Activated B cell treated with CpG ODN at 0.5 μM for 24 hours (primary cell): ENCODE results near the gene PRR30. TPM values are rescaled to one million over a fixed set of nuclear protein-coding genes. Genes with fewer than 3 reads are reported as not detected.

Source experiments
- ATAC-seq: fragments of 200-7000 bp; cut with Tn5 transposase; one replicate; pipeline ENCODE4 v1.10.0; 2021; ENCODE audit warnings: low read depth, mild to moderate bottlenecking, moderate library complexity
- CTCF ChIA-PET: fragments of 350-600 bp; sonication (Branson Sonifier 250); formaldehyde crosslinking; loops from one replicate; lab custom pipeline; 2021; ENCODE audit warnings: antibody characterized with exemption; lab: Charles Lee
- POLR2A ChIA-PET: fragments of 350-600 bp; sonication (Branson Sonifier 250); formaldehyde crosslinking; loops from one replicate; lab custom pipeline; 2021; ENCODE audit warnings: antibody characterized with exemption; lab: Charles Lee
- DNase-seq: peaks from one replicate; pipeline ENCODE4 v3.0.0; 2022
- H3K27ac Mint-ChIP-seq: one replicate; pipeline ENCODE4 v1.8.0; 2020; ENCODE audit warnings: mixed read lengths
- H3K27me3 Mint-ChIP-seq: one replicate; pipeline ENCODE4 v1.8.0; 2021; ENCODE audit warnings: mixed read lengths
- H3K36me3 Mint-ChIP-seq: one replicate; pipeline ENCODE4 v1.8.0; 2021; ENCODE audit warnings: low read depth, mixed read lengths
- H3K4me1 Mint-ChIP-seq: one replicate; pipeline ENCODE4 v1.8.0; 2021; ENCODE audit warnings: mixed read lengths
- H3K4me3 Mint-ChIP-seq: one replicate; pipeline ENCODE4 v1.8.0; 2020; ENCODE audit warnings: mild to moderate bottlenecking, mixed read lengths
- H3K9me3 Mint-ChIP-seq: one replicate; pipeline ENCODE4 v1.8.0; 2020; ENCODE audit warnings: mixed read lengths
- intact Hi-C: fragments of 100-400 bp; cut with micrococcal nuclease; formaldehyde crosslinking; loops from one replicate; pipeline ENCODE4 v1.15.1; 2024
- total RNA-seq: library from RNA; stranded (reverse); gene quantifications from 2 replicates; pipeline ENCODE4 v1.2.3, GENCODE V29; 2022
- TF ChIP-seq, protein P1 (sequence below): fragments of 200-600 bp; IDR thresholded peaks from one replicate; pipeline ENCODE4 v1.8.0; 2022; ENCODE audit warnings: antibody characterized with exemption, mild to moderate bottlenecking

PRR30 gene
- total RNA-seq, 1 donor from 2014 or later = not detected

DNA sequence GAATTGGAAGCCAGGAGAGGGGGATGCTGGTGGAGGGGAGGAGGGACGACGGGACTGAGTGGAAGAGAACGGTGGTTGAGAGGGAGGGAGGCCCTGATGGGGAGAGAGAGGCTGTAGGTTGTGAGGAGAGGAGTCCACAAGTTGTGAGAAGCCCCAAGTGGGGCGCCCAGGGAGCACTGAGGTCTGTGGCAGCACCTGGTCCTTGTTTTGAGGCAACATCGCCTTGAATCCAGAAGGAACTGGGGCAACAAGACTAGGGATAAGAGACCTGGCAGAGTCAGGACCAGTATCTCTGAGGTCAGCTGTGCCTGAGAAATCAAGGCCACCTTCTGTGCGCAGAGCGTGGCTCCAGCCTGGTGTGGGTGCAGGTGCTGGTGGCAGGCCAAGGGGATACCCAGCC is 1.1 kb downstream of the PRR30 start:
- ATAC-seq = no peak
- intact Hi-C loops = no loop called here
- no peak overlapping the region for H3K4me3 Mint-ChIP-seq
- CTCF ChIA-PET = no interaction called here
- peaks cover 2% of the 10 kb centered on the region for H3K36me3 Mint-ChIP-seq
- peaks cover 7% of the 10 kb centered on the region for H3K27me3 Mint-ChIP-seq
- TF ChIP-seq, protein P1, sequence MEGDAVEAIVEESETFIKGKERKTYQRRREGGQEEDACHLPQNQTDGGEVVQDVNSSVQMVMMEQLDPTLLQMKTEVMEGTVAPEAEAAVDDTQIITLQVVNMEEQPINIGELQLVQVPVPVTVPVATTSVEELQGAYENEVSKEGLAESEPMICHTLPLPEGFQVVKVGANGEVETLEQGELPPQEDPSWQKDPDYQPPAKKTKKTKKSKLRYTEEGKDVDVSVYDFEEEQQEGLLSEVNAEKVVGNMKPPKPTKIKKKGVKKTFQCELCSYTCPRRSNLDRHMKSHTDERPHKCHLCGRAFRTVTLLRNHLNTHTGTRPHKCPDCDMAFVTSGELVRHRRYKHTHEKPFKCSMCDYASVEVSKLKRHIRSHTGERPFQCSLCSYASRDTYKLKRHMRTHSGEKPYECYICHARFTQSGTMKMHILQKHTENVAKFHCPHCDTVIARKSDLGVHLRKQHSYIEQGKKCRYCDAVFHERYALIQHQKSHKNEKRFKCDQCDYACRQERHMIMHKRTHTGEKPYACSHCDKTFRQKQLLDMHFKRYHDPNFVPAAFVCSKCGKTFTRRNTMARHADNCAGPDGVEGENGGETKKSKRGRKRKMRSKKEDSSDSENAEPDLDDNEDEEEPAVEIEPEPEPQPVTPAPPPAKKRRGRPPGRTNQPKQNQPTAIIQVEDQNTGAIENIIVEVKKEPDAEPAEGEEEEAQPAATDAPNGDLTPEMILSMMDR = no peak
- no peak for DNase-seq
- peaks cover 14% of the 10 kb centered on the region for H3K4me1 Mint-ChIP-seq
- H3K9me3 Mint-ChIP-seq = no peaks in the 10 kb centered on the region
- POLR2A ChIA-PET = no interaction called here
- H3K27ac Mint-ChIP-seq = no peak overlapping the region

DNA sequence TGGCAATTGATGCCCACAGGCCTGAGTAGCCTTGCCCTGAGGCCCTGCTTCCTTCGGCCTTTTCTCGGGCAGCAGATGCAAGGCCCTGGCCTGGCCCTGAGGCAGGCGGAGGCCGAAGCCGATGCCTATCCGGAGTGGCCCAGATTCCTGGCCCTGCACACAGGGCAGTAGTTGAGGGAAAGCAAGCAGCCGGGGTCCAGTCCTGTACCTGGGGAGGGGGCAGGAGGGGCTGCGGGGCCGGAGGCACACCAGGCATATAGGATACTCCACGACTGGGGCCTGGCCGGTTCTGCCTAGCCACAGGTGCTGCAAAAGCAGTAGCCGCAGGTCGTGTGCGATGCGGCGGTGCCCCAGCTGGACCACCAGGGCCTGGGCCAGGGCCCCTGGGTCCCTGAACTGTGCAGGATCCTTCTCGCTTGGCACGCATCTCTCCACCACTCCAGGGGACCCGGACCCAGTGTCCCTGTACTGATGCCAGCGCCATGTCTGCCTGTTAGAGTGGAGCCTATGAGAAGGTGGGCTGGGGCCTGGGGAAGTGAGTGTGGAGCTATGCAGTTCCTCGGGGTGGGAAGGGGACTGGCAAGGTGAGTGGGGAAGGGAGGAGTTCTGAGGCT is 1.8 kb downstream of the PRR30 start:
- ATAC-seq (no peak), DNase-seq (no peak)
- H3K9me3 Mint-ChIP-seq = no peaks in the 10 kb centered on the region
- H3K4me3 Mint-ChIP-seq = no peak overlapping the region
- CTCF ChIA-PET = no interaction called here
- no peak overlapping the region for H3K27ac Mint-ChIP-seq
- peaks cover 2% of the 10 kb centered on the region for H3K27me3 Mint-ChIP-seq
- intact Hi-C loops = no loop called here
- peaks cover 20% of the 10 kb centered on the region for H3K4me1 Mint-ChIP-seq
- peaks cover 9% of the 10 kb centered on the region for H3K36me3 Mint-ChIP-seq
- TF ChIP-seq, protein P1 = no peak
- POLR2A ChIA-PET = no interaction called here

DNA sequence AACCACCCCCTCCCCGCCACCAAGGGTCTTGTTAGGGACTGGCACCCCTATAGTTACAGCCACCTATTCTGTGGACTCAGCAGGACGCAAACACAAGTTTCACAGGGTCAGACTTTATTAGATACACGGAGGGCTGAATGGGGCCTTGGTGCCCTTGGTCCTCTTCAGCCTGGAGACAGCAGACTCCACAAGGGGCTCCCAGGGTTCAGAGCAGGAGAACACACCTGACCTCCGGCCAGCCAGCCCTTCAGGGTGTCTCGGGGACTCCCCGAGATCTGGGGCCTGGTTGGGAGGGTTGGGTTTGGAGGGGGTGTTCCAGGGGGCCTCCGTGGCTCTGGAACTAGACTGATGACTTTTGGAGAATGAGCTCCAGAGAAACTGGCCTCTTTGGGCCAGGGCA is 2.5 kb downstream of the PRR30 start:
- Mint-ChIP-seq H3K27ac (no peak overlapping the region), H3K4me1 (peaks cover 20% of the 10 kb centered on the region), H3K27me3 (no peaks in the 10 kb centered on the region), H3K9me3 (no peaks in the 10 kb centered on the region), H3K4me3 (no peak overlapping the region), H3K36me3 (peaks cover 13% of the 10 kb centered on the region)
- ChIA-PET CTCF (no interaction called here), POLR2A (no interaction called here)
- DNase-seq (no peak), ATAC-seq (no peak)
- TF ChIP-seq, protein P1 = no peak
- intact Hi-C loops = no loop called here

DNA sequence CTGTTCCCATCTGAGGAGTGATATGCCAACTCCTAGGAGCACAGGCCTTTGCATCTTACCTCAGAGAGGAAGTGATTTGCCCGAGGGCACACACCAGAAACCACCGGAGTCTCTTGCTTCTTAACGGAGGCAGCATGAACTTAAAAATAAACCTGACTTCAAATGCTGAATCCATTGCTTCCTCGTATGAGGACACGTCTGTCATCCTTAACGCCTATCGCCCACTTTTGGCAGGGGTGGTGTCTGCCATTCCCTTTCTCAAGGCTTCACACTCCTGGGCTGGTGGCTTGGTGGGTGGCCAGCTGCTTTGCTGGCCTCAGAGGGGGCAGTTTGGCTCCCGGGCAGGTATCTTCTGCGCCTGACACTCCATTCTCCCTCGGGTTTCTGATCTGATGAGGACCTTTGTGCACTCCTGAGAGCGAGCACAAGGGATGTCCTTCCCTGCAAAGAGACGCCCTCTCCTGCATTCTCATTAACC is 3.7 kb downstream of the PRR30 start:
- Mint-ChIP-seq H3K9me3 (no peaks in the 10 kb centered on the region), H3K27me3 (no peaks in the 10 kb centered on the region), H3K4me3 (peak overlapping the region; percentile 71), H3K4me1 (peaks cover 20% of the 10 kb centered on the region), H3K27ac (peak overlapping the region; percentile 90), H3K36me3 (peaks cover 25% of the 10 kb centered on the region)
- ATAC-seq = no peak
- ChIA-PET POLR2A (interaction anchor here (0.6 to 3.0 kb wide), 5 partner anchors 11 to 293 kb away, joined by 3 to 32 read pairs (median 5); partner anchors contain the start of genes ABHD1, AGBL5 and NRBP1), CTCF (interaction anchor here (2.8 kb wide), 1 partner anchor 12 kb away, joined by 10 read pairs; the partner anchor contains the start of gene ABHD1)
- TF ChIP-seq, protein P1 = no peak
- intact Hi-C loops = loop anchor here (2.0 kb wide), 1 partner anchor 17 kb away; the partner anchor contains the start of gene CGREF1
- no peak for DNase-seq

DNA sequence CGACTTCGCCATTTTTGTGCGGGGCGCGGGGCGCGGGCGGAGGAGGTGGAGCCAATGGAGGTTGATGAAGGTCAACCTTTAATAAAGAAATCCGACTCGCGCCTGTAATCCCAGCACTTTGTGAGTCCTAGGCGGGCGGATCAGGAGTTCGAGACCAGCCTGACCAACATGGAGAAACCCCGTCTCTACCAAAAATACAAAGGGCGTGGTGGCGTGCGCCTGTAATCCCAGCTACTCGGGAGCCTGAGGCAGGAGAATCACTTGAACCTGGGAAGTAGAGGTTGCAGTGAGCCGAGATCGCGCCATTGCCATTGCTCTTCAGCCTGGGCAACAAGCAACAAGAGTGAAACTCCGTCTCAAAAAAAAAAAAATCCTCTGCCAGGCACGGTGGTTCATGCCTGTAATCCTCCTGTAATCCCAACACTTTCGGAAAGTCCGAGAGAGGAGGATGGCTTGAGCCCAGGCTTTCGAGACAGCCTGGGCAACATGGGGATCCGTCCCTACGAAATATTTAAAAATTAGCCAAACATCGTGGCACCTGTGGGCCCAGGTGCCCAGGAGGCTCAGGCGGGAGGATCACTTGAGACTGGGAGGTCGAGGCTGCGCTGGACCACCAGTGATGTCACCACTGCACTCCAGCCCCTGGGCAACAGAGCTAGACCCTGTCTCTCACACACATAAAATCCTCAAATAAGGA is 4.3 kb downstream of the PRR30 start:
- POLR2A ChIA-PET = interaction anchor here (0.6 to 3.0 kb wide), 12 partner anchors 11 to 294 kb away, joined by 3 to 32 read pairs (median 6); partner anchors contain the start of genes ABHD1, AGBL5, ATRAID and KHK

More for the DNA sequence above, 4.3 kb downstream of the PRR30 start:
- CTCF ChIA-PET = interaction anchor here (1.0 to 2.8 kb wide), 4 partner anchors 11 to 173 kb away, joined by 3 to 10 read pairs (median 8); partner anchors contain the start of gene ABHD1
- intact Hi-C loops = loop anchor here (1.0 to 2.0 kb wide), 9 partner anchors 12 to 103 kb away; partner anchors contain the start of genes ABHD1, AGBL5, ATRAID and CAD
- H3K27ac Mint-ChIP-seq = peak overlapping the region; percentile 90
- TF ChIP-seq, protein P1 = no peak
- no peaks in the 10 kb centered on the region for H3K27me3 Mint-ChIP-seq
- H3K9me3 Mint-ChIP-seq = no peaks in the 10 kb centered on the region
- ATAC-seq = no peak
- peaks cover 20% of the 10 kb centered on the region for H3K4me1 Mint-ChIP-seq
- peaks cover 29% of the 10 kb centered on the region for H3K36me3 Mint-ChIP-seq
- H3K4me3 Mint-ChIP-seq = peak overlapping the region; percentile 95
- DNase-seq = no peak
